B cell (primary cell): ENCODE results near the gene LYRM9.

Source experiments
- CTCF ChIP-seq: fragments of 200-600 bp; IDR thresholded peaks from one replicate; pipeline ENCODE4 v1.8.0; 2022; ENCODE audit warnings: antibody characterized with exemption, mild to moderate bottlenecking
- EZH2 ChIP-seq: IDR thresholded peaks from 2 replicates; pipeline ENCODE4 v1.6.1; 2012; ENCODE audit warnings: borderline replicate concordance, low read depth, mild to moderate bottlenecking, moderate library complexity, low read length; ENCODE audit not compliant: insufficient read depth, poor library complexity, severe bottlenecking

- TF ChIP-seq CTCF (no peak), EZH2 (no peak)
Measured at GRCh38 chr17:27895940-27896535, 2.9 kb upstream of the LYRM9 start.
